Activated B cell treated with CpG ODN at 0.5 μM for 24 hours (primary cell): ENCODE data around the gene COA1. TPM values are rescaled to one million over a fixed set of nuclear protein-coding genes. Genes with fewer than 3 reads are reported as not detected.
A peak's percentile ranks its signal among the peaks of the same experiment; 100 is the strongest.
"Not testable (repeated sequence)": the region's sequence is repeated elsewhere in the genome, so short reads cannot be mapped to it uniquely, and the experiment has no call there.

Source experiments
- ATAC-seq: fragments of 200-7000 bp; cut with Tn5 transposase; one replicate; pipeline ENCODE4 v1.10.0; 2021; ENCODE audit warnings: low read depth, mild to moderate bottlenecking, moderate library complexity
- CTCF ChIA-PET: fragments of 350-600 bp; sonication (Branson Sonifier 250); formaldehyde crosslinking; loops from one replicate; lab custom pipeline; 2021; ENCODE audit warnings: antibody characterized with exemption; lab: Charles Lee
- POLR2A ChIA-PET: fragments of 350-600 bp; sonication (Branson Sonifier 250); formaldehyde crosslinking; loops from one replicate; lab custom pipeline; 2021; ENCODE audit warnings: antibody characterized with exemption; lab: Charles Lee
- DNase-seq: peaks from one replicate; pipeline ENCODE4 v3.0.0; 2022
- H3K27ac Mint-ChIP-seq: one replicate; pipeline ENCODE4 v1.8.0; 2020; ENCODE audit warnings: mixed read lengths
- H3K27me3 Mint-ChIP-seq: one replicate; pipeline ENCODE4 v1.8.0; 2021; ENCODE audit warnings: mixed read lengths
- H3K36me3 Mint-ChIP-seq: one replicate; pipeline ENCODE4 v1.8.0; 2021; ENCODE audit warnings: low read depth, mixed read lengths
- H3K4me1 Mint-ChIP-seq: one replicate; pipeline ENCODE4 v1.8.0; 2021; ENCODE audit warnings: mixed read lengths
- H3K4me3 Mint-ChIP-seq: one replicate; pipeline ENCODE4 v1.8.0; 2020; ENCODE audit warnings: mild to moderate bottlenecking, mixed read lengths
- H3K9me3 Mint-ChIP-seq: one replicate; pipeline ENCODE4 v1.8.0; 2020; ENCODE audit warnings: mixed read lengths
- CTCF ChIP-seq: fragments of 200-600 bp; IDR thresholded peaks from one replicate; pipeline ENCODE4 v1.8.0; 2022; ENCODE audit warnings: antibody characterized with exemption, mild to moderate bottlenecking
- intact Hi-C: fragments of 100-400 bp; cut with micrococcal nuclease; formaldehyde crosslinking; loops from one replicate; pipeline ENCODE4 v1.15.1; 2024
- total RNA-seq: library from RNA; stranded (reverse); gene quantifications from 2 replicates; pipeline ENCODE4 v1.2.3, GENCODE V29; 2022

Gene COA1
- total RNA-seq, 1 donor from 2014 or later = 56.9 TPM

GRCh38 chr7:43731494-43731893, 2.2 kb upstream of the COA1 start:
- POLR2A ChIA-PET, H3K4me3 Mint-ChIP-seq, ATAC-seq, CTCF ChIA-PET, DNase-seq, H3K27me3 Mint-ChIP-seq, H3K27ac Mint-ChIP-seq, H3K36me3 Mint-ChIP-seq, intact Hi-C loops, H3K9me3 Mint-ChIP-seq: not testable (repeated sequence)
- H3K4me1 Mint-ChIP-seq = peaks cover 31% of the 10 kb centered on the region

- TF ChIP-seq CTCF = no peak
- ATAC-seq = no peak
- peaks cover 2% of the 10 kb centered on the region for H3K36me3 Mint-ChIP-seq
- peaks cover 37% of the 10 kb centered on the region for H3K4me1 Mint-ChIP-seq
- intact Hi-C loops = loop anchor here (1.0 to 2.0 kb wide), 6 partner anchors 29 to 797 kb away; partner anchors contain the start of genes BLVRA, MRPL32, PSMA2 and STK17A
- peak overlapping the region; percentile 88 for H3K27ac Mint-ChIP-seq
- no peaks in the 10 kb centered on the region for H3K27me3 Mint-ChIP-seq
- no peak for DNase-seq
- no peaks in the 10 kb centered on the region for H3K9me3 Mint-ChIP-seq
- POLR2A ChIA-PET = interaction anchor here (0.7 to 2.3 kb wide), 6 partner anchors 29 to 147 kb away, joined by 3 to 23 read pairs (median 4); partner anchors contain the start of genes BLVRA and STK17A
- CTCF ChIA-PET = interaction anchor here (0.8 to 4.2 kb wide), 5 partner anchors 9 to 148 kb away, joined by 3 to 37 read pairs (median 3); partner anchors contain the start of gene STK17A
- H3K4me3 Mint-ChIP-seq = peak overlapping the region; percentile 95
Observed at GRCh38 chr7:43729924-43730248, 563 bp upstream of the COA1 start.

- CTCF ChIA-PET = interaction anchor here (0.8 to 4.2 kb wide), 2 partner anchors 67 to 145 kb away, joined by 3 to 37 read pairs; partner anchors contain the start of gene STK17A
- peaks cover 42% of the 10 kb centered on the region for H3K4me1 Mint-ChIP-seq
- peak overlapping the region; percentile 50 for H3K4me3 Mint-ChIP-seq
- ATAC-seq (no peak), DNase-seq (no peak)
- TF ChIP-seq CTCF = no peak
- intact Hi-C loops = no loop called here
- peaks cover 7% of the 10 kb centered on the region for H3K36me3 Mint-ChIP-seq
- POLR2A ChIA-PET = no interaction called here
- no peaks in the 10 kb centered on the region for H3K9me3 Mint-ChIP-seq
- H3K27me3 Mint-ChIP-seq = no peaks in the 10 kb centered on the region
- H3K27ac Mint-ChIP-seq = no peak overlapping the region
Observed at GRCh38 chr7:43727494-43727893, 1.8 kb downstream of the COA1 start.

- intact Hi-C loops = no loop called here
- TF ChIP-seq CTCF = no peak
- ATAC-seq (no peak), DNase-seq (no peak)
- Mint-ChIP-seq H3K36me3 (peaks cover 7% of the 10 kb centered on the region), H3K27ac (no peak overlapping the region), H3K9me3 (no peaks in the 10 kb centered on the region), H3K4me1 (peaks cover 42% of the 10 kb centered on the region), H3K27me3 (no peaks in the 10 kb centered on the region), H3K4me3 (peak overlapping the region; percentile 50)
- POLR2A ChIA-PET = no interaction called here
- CTCF ChIA-PET = interaction anchor here (0.8 to 4.2 kb wide), 2 partner anchors 68 to 145 kb away, joined by 3 to 37 read pairs; partner anchors contain the start of gene STK17A
Observed at GRCh38 chr7:43727003-43727402, 2.3 kb downstream of the COA1 start.

- Mint-ChIP-seq H3K4me3 (no peak overlapping the region), H3K27me3 (no peaks in the 10 kb centered on the region)
Observed at GRCh38 chr7:43726466-43726865, 2.9 kb downstream of the COA1 start.

More at GRCh38 chr7:43726466-43726865, 2.9 kb downstream of the COA1 start:
- POLR2A ChIA-PET = no interaction called here
- DNase-seq (no peak), ATAC-seq (no peak)
- TF ChIP-seq CTCF = no peak
- CTCF ChIA-PET = interaction anchor here (0.8 to 1.8 kb wide), 2 partner anchors 68 to 144 kb away, joined by 3 to 5 read pairs; partner anchors contain the start of gene STK17A
- Mint-ChIP-seq H3K9me3 (no peaks in the 10 kb centered on the region), H3K4me1 (peaks cover 42% of the 10 kb centered on the region), H3K27ac (no peak overlapping the region), H3K36me3 (peaks cover 7% of the 10 kb centered on the region)
- intact Hi-C loops = no loop called here
